H1 (cell line): Measurements from ENCODE around the gene OR10J4. TPM values are rescaled to one million over a fixed set of nuclear protein-coding genes. Genes with fewer than 3 reads are reported as not detected.

Experiments
- CTCF ChIA-PET: fragments of 300-600 bp; sonication (Branson Sonifier 250); formaldehyde crosslinking; loops from one replicate; lab custom pipeline; 2021; ENCODE audit not compliant: partially characterized antibody; lab: Charles Lee
- POLR2A ChIA-PET: fragments of 300-600 bp; sonication (Branson Sonifier 250); formaldehyde crosslinking; loops from one replicate; lab custom pipeline; 2021; ENCODE audit warnings: inconsistent platforms; ENCODE audit not compliant: partially characterized antibody; lab: Charles Lee
- DNase-seq, 2 experiments: peaks; one replicate each; pipeline versions ENCODE4 v3.0.0 to v3.0.0-alpha.2; 2010 to 2022; ENCODE audit warnings: low spot score in 2 of 2, low read depth in 1 of 2, mixed read lengths in 1 of 2
- FAIRE-seq: peaks from 2 replicates; lab custom pipeline; 2011; peaks lifted over from hg19 to GRCh38; lab: Jason Lieb, UNC
- H2AFZ ChIP-seq: 2 replicates; pipeline ENCODE4 v1.8.1; 2012; ENCODE audit warnings: low read length, inconsistent platforms
- H2AK5ac ChIP-seq: 2 replicates; pipeline ENCODE4 v1.6.1; 2013; ENCODE audit warnings: low read depth, low read length
- H2BK120ac ChIP-seq: replicated peaks from 2 replicates; pipeline ENCODE3; 2013; ENCODE audit warnings: low read depth, low read length, inconsistent platforms
- H2BK12ac ChIP-seq: 2 replicates; pipeline ENCODE4 v1.6.1; 2013; ENCODE audit warnings: low read depth, low read length
- H2BK15ac ChIP-seq: 2 replicates; pipeline ENCODE4 v1.6.1; 2013; ENCODE audit warnings: low read length
- H2BK20ac ChIP-seq: 2 replicates; pipeline ENCODE4 v1.6.1; 2013; ENCODE audit warnings: low read length
- H2BK5ac ChIP-seq: 2 replicates; pipeline ENCODE4 v1.6.1; 2013; ENCODE audit warnings: low read depth, low read length
- H3K14ac ChIP-seq: 2 replicates; pipeline ENCODE4 v1.6.1; 2013; ENCODE audit warnings: inconsistent platforms; ENCODE audit not compliant: insufficient read length
- H3K18ac ChIP-seq: 2 replicates; pipeline ENCODE4 v1.6.1; 2013; ENCODE audit warnings: low read length; ENCODE audit errors: extremely low read depth
- H3K23ac ChIP-seq: 2 replicates; pipeline ENCODE4 v1.6.1; 2013; ENCODE audit warnings: inconsistent platforms; ENCODE audit not compliant: insufficient read length
- H3K23me2 ChIP-seq: 2 replicates; pipeline ENCODE4 v1.6.1; 2013; ENCODE audit warnings: low read depth, low read length
- H3K27ac ChIP-seq: 2 replicates; pipeline ENCODE4 v1.6.1; 2011; ENCODE audit warnings: low read depth, low read length, inconsistent platforms
- H3K27me3 ChIP-seq, 4 experiments: replicated peaks in 1 of 4; 1 replicate in 1 of 4; 2 replicates in 3 of 4; pipeline versions ENCODE4 v1.6.1 to v1.8.1; 2011 to 2013; ENCODE audit warnings: low read length in 3 of 4, mild to moderate bottlenecking in 3 of 4, inconsistent platforms in 2 of 4, mixed read lengths in 2 of 4, moderate library complexity in 1 of 4; ENCODE audit not compliant: control insufficient read depth in 3 of 4, insufficient read depth in 3 of 4; ENCODE audit errors: extremely low read depth in 1 of 4
- H3K36me3 ChIP-seq, 4 experiments: 2 replicates each; pipeline versions ENCODE4 v1.6.1 to v1.8.1; 2011 to 2013; ENCODE audit warnings: mild to moderate bottlenecking in 4 of 4, low read length in 3 of 4, moderate library complexity in 2 of 4, control low read depth in 1 of 4, inconsistent platforms in 1 of 4; ENCODE audit not compliant: insufficient read depth in 4 of 4, control insufficient read depth in 2 of 4
- H3K4ac ChIP-seq: replicated peaks from 2 replicates; pipeline ENCODE3; 2013; ENCODE audit warnings: low read length, low read depth, mixed read lengths, inconsistent platforms; ENCODE audit not compliant: insufficient read length
- H3K4me1 ChIP-seq, 4 experiments: replicated peaks in 1 of 4; 1 replicate in 1 of 4; 2 replicates in 3 of 4; pipeline versions ENCODE4 v1.6.1 to v1.8.1; 2011 to 2013; ENCODE audit warnings: low read length in 3 of 4, inconsistent platforms in 2 of 4, mixed read lengths in 1 of 4; ENCODE audit not compliant: insufficient read depth in 4 of 4, control insufficient read depth in 3 of 4
- H3K4me2 ChIP-seq, 2 experiments: 2 replicates each; pipeline versions ENCODE4 v1.6.1 to v1.8.1; 2011 to 2013; ENCODE audit warnings: low read depth in 2 of 2, low read length in 2 of 2, control low read depth in 1 of 2, inconsistent platforms in 1 of 2, mild to moderate bottlenecking in 1 of 2; ENCODE audit not compliant: insufficient read depth in 1 of 2
- H3K4me3 ChIP-seq, 4 experiments: fragments of 200-600, 300-600 bp in 1 of 4; sonication (generic), shearing (Covaris generic), sonication (Bioruptor Twin) in 1 of 4; 2 replicates each; pipeline versions ENCODE4 v1.5.1 to v1.8.1; 2011 to 2016; ENCODE audit warnings: low read length in 4 of 4, low read depth in 3 of 4, control low read depth in 2 of 4, inconsistent platforms in 2 of 4, mild to moderate bottlenecking in 2 of 4, mixed read lengths in 1 of 4, moderate library complexity in 1 of 4; ENCODE audit not compliant: insufficient read depth in 2 of 4; ENCODE audit errors: extremely low read depth in 1 of 4
- H3K56ac ChIP-seq: replicated peaks from 2 replicates; pipeline ENCODE3; 2013; ENCODE audit warnings: low read depth, mild to moderate bottlenecking, mixed read lengths, low read length, inconsistent platforms; ENCODE audit not compliant: insufficient read length
- H3K79me1 ChIP-seq: 2 replicates; pipeline ENCODE4 v1.6.1; 2013; ENCODE audit warnings: low read depth, low read length, control low read depth
- H3K79me2 ChIP-seq, 2 experiments: 2 replicates each; pipeline versions ENCODE4 v1.6.1 to v1.8.1; 2012 to 2013; ENCODE audit warnings: low read length in 2 of 2, mild to moderate bottlenecking in 2 of 2, inconsistent platforms in 1 of 2; ENCODE audit not compliant: insufficient read depth in 2 of 2, control insufficient read depth in 1 of 2
- H3K9ac ChIP-seq, 4 experiments: replicated peaks in 1 of 4; 1 replicate in 1 of 4; 2 replicates in 3 of 4; pipeline versions ENCODE4 v1.6.1 to v1.8.1; 2011 to 2013; ENCODE audit warnings: low read depth in 3 of 4, low read length in 3 of 4, control low read depth in 2 of 4, mild to moderate bottlenecking in 2 of 4, moderate library complexity in 2 of 4, inconsistent platforms in 1 of 4; ENCODE audit errors: extremely low read depth in 1 of 4
- H3K9me3 ChIP-seq, 2 experiments: 2 replicates each; pipeline versions ENCODE4 v1.6.1 to v1.8.1; 2012 to 2013; ENCODE audit warnings: mild to moderate bottlenecking in 2 of 2, moderate library complexity in 2 of 2, control low read depth in 1 of 2, inconsistent platforms in 1 of 2, low read depth in 1 of 2, low read length in 1 of 2, mixed read lengths in 1 of 2; ENCODE audit not compliant: insufficient read depth in 2 of 2
- H4K20me1 ChIP-seq, 2 experiments: replicated peaks in 1 of 2; 2 replicates each; pipeline versions ENCODE3 to v1.8.1; 2011 to 2013; ENCODE audit warnings: inconsistent platforms in 2 of 2, low read length in 2 of 2, mild to moderate bottlenecking in 1 of 2; ENCODE audit not compliant: insufficient read depth in 2 of 2, control insufficient read depth in 1 of 2
- H4K5ac ChIP-seq: 2 replicates; pipeline ENCODE4 v1.6.1; 2013; ENCODE audit warnings: low read length, low read depth, mixed read lengths, inconsistent platforms; ENCODE audit not compliant: insufficient read length
- H4K8ac ChIP-seq: 2 replicates; pipeline ENCODE4 v1.8.0; 2013; ENCODE audit warnings: mild to moderate bottlenecking, moderate library complexity, low read length, inconsistent platforms; ENCODE audit not compliant: insufficient read depth; ENCODE audit errors: extremely low read depth
- H4K91ac ChIP-seq: replicated peaks from 2 replicates; pipeline ENCODE3; 2013; ENCODE audit warnings: low read length, mixed read lengths, inconsistent platforms; ENCODE audit not compliant: insufficient read length
- CHD2 ChIP-seq: IDR thresholded peaks from 2 replicates; pipeline ENCODE4 v1.6.1; 2012; ENCODE audit warnings: low read length, improper control_type of control experiment
- KDM4A ChIP-seq: IDR thresholded peaks from one replicate; pipeline ENCODE4 v1.7.1; 2012; ENCODE audit warnings: low read depth, mild to moderate bottlenecking, moderate library complexity, low read length, inconsistent platforms; ENCODE audit not compliant: severe bottlenecking
- NRF1 ChIP-seq: IDR thresholded peaks from 2 replicates; pipeline ENCODE4 v1.6.1; 2011; ENCODE audit warnings: mild to moderate bottlenecking, low read depth, low read length, improper control_type of control experiment
- RNF2 ChIP-seq: fragments of 200-900, 300-1000 bp; sonication (generic); IDR thresholded peaks from 2 replicates; pipeline ENCODE4 v1.7.1; 2016; ENCODE audit warnings: borderline replicate concordance, low read depth, mild to moderate bottlenecking, antibody characterized with exemption, low read length; ENCODE audit not compliant: poor library complexity, severe bottlenecking; ENCODE audit errors: missing control alignments
- WGBS, 2 experiments: shearing (Covaris generic) in 1 of 2; methylation state at CpG; one replicate each; pipeline versions ENCODE4 v1.1.6 to v1.1.7; 2013 to 2015; ENCODE audit warnings: low lambda C conversion rate in 2 of 2, mixed read lengths in 2 of 2, inconsistent platforms in 1 of 2, low coverage in 1 of 2, missing lambda C conversion rate in 1 of 2; ENCODE audit not compliant: insufficient replicate concordance in 2 of 2, insufficient coverage in 1 of 2, insufficient read length in 1 of 2; ENCODE audit errors: extremely low coverage in 1 of 2, missing lambda C conversion rate in 1 of 2; 5-methylcytosine and 5-hydroxymethylcytosine counted together
- polyA plus RNA-seq, 7 experiments: library from polyadenylated mRNA; depleted of rRNA in 3 of 7; stranded (reverse) in 5 of 7; unstranded in 2 of 7; fragments of >200 nt in 5 of 7; fragments of 200-250 nt in 2 of 7; gene quantifications; 1 replicate in 5 of 7; 2 replicates in 1 of 7; 4 replicates in 1 of 7; pipeline versions ENCODE4 v1.2.1 to v1.2.3, GENCODE V29; 2011 to 2013; ENCODE audit warnings: missing spikeins in 2 of 7, mixed read lengths in 2 of 7
- total RNA-seq: library from RNA; stranded (reverse); fragmentation: NEBNext Ultra II Directional; extraction: Animal tissue kit (Norgen Biotek cat#: 25700); gene quantifications from 2 replicates; pipeline ENCODE4 v1.2.1, GENCODE V29; 2021

The OR10J4 gene
- total and polyA plus RNA-seq, 2 of the 8 experiments (the other 6 are each of a cell fraction or from before 2014, with no cell fraction given): not detected

DNA sequence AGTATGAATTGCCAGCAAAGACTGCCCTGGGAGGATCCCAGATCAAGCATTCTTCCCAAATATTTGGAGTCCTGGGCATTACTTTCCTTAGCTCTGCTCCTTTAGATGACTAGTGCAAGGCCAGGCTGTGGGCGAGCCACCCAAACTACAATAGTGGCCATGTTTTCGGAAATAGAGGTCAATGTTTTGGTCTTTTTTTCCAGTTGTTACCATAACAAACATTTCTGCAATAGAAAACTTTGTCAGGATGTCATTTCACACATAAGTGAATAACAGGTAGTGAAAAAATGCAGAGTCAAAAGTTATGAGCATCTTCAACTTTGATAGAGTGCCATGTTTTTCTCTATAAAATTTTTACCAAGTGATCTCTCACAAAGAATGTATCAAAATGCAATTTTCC, 25.2 kb upstream of the OR10J4 start:
- CTCF ChIA-PET: interaction anchor here (0.6 kb wide), 1 partner anchor 20 kb away, joined by 3 read pairs; no protein-coding TSS in a partner anchor
- TF ChIP-seq CHD2 (no peak), RNF2 (no peak), NRF1 (no peak), KDM4A (no peak)

More for the DNA sequence above, 25.2 kb upstream of the OR10J4 start:
- Histone ChIP-seq H2BK120ac (no peak overlapping the region), H3K23me2 (no peaks in the 10 kb centered on the region), H4K91ac (no peak overlapping the region), H3K4me2 (no peak overlapping the region), H3K79me1 (no peaks in the 10 kb centered on the region), H3K18ac (no peak overlapping the region), H3K27ac (no peak overlapping the region), H3K36me3 (no peaks in the 10 kb centered on the region), H4K5ac (no peak overlapping the region), H3K14ac (no peak overlapping the region), H2AFZ (no peak overlapping the region), H2BK15ac (no peak overlapping the region), H4K20me1 (no peaks in the 10 kb centered on the region), H2BK12ac (no peak overlapping the region), H2BK20ac (no peak overlapping the region), H3K4me3 (no peak overlapping the region), H3K23ac (no peak overlapping the region), H3K79me2 (no peaks in the 10 kb centered on the region), H3K56ac (no peak overlapping the region), H3K4ac (no peak overlapping the region), H3K27me3 (no peaks in the 10 kb centered on the region), H3K4me1 (no peaks in the 10 kb centered on the region; a peak in 1 of 7 replicates), H3K9me3 (peaks cover 40 to 49% of the 10 kb centered on the region in 2 experiments), H3K9ac (no peak overlapping the region), H4K8ac (no peak overlapping the region), H2BK5ac (no peak overlapping the region), H2AK5ac (no peak overlapping the region)
- FAIRE-seq (no peak), DNase-seq (no peak)
- 80% methylated on average over 2 of the region's 2 CpGs; no CpG with 5 or more reads in 1 of the 2 experiments for WGBS, 2 experiments
- POLR2A ChIA-PET: no interaction called here
